Fibroblast of lung (primary cell): Measurements from ENCODE around the gene EIF1B. TPM values are rescaled to one million over a fixed set of nuclear protein-coding genes. Genes with fewer than 3 reads are reported as not detected.

ENCODE experiments used
- DNase-seq, 2 donors: peaks; one replicate each; pipeline versions ENCODE4 v3.0.0 to v3.0.0-alpha.2; 2010; ENCODE audit warnings: low read depth in 2 of 2
- H2AFZ ChIP-seq: 2 replicates; pipeline ENCODE4 v1.5.1; 2012; ENCODE audit warnings: low read length, control low read depth, inconsistent platforms
- H3K27ac ChIP-seq: 2 replicates; pipeline ENCODE4 v1.5.1; 2011; ENCODE audit warnings: low read length, control low read depth; ENCODE audit not compliant: insufficient read depth
- H3K27me3 ChIP-seq: 2 replicates; pipeline ENCODE4 v1.5.1; 2011; ENCODE audit warnings: mild to moderate bottlenecking, low read length; ENCODE audit not compliant: control insufficient read depth, insufficient read depth
- H3K36me3 ChIP-seq: 2 replicates; pipeline ENCODE4 v1.5.1; 2011; ENCODE audit warnings: low read length; ENCODE audit not compliant: control insufficient read depth, insufficient read depth
- H3K4me1 ChIP-seq: 2 replicates; pipeline ENCODE4 v1.5.1; 2011; ENCODE audit warnings: low read length; ENCODE audit not compliant: control insufficient read depth, insufficient read depth; ENCODE audit errors: extremely low read depth
- H3K4me2 ChIP-seq: 2 replicates; pipeline ENCODE4 v1.5.1; 2011; ENCODE audit warnings: low read length, control low read depth; ENCODE audit not compliant: insufficient read depth; ENCODE audit errors: extremely low read depth
- H3K4me3 ChIP-seq, 4 experiments: fragments of 200-600 bp in 1 of 4; sonication (generic) in 1 of 4; replicated peaks in 1 of 4; 2 replicates each; pipeline ENCODE4 v1.5.1; 2011 to 2016; ENCODE audit warnings: low read length in 4 of 4, low read depth in 3 of 4, mild to moderate bottlenecking in 3 of 4, control low read depth in 2 of 4, inconsistent platforms in 1 of 4, mixed read lengths in 1 of 4; ENCODE audit not compliant: insufficient read depth in 1 of 4; ENCODE audit errors: control extremely low read depth in 1 of 4
- H3K79me2 ChIP-seq: 2 replicates; pipeline ENCODE4 v1.5.1; 2012; ENCODE audit warnings: mild to moderate bottlenecking, low read length, inconsistent platforms; ENCODE audit not compliant: control insufficient read depth, insufficient read depth
- H3K9ac ChIP-seq: 2 replicates; pipeline ENCODE4 v1.5.1; 2011; ENCODE audit warnings: mild to moderate bottlenecking, low read length, control low read depth; ENCODE audit not compliant: insufficient read depth
- H3K9me3 ChIP-seq: 2 replicates; pipeline ENCODE4 v1.5.1; 2012; ENCODE audit warnings: low read depth, low read length; ENCODE audit not compliant: control insufficient read depth, insufficient read depth
- H4K20me1 ChIP-seq: 2 replicates; pipeline ENCODE4 v1.5.1; 2011; ENCODE audit warnings: low read length; ENCODE audit not compliant: control insufficient read depth, insufficient read depth; ENCODE audit errors: extremely low read depth
- EZH2 ChIP-seq: IDR thresholded peaks from 2 replicates; pipeline ENCODE4 v1.5.1; 2012; ENCODE audit warnings: low read length, control low read depth, mild to moderate bottlenecking; ENCODE audit errors: missing control alignments
- polyA plus RNA-seq, 2 donors: library from polyadenylated mRNA; depleted of rRNA in 1 of 2; stranded (reverse) in 1 of 2; unstranded in 1 of 2; fragments of >200 nt; gene quantifications; 2 replicates each; pipeline ENCODE4 v1.2.1, GENCODE V29; 2011 to 2012; ENCODE audit warnings: missing spikeins in 1 of 2
- total RNA-seq: library from RNA; depleted of rRNA; stranded (reverse); fragments of >200 nt; gene quantifications from 2 replicates; pipeline ENCODE4 v1.2.1, GENCODE V29; 2014
- TF ChIP-seq, protein P1 (sequence below), 2 donors: IDR thresholded peaks in 1 of 2; conservative IDR thresholded peaks in 1 of 2; 1 replicate in 1 of 2; 2 replicates in 1 of 2; pipeline ENCODE4 v1.5.1; 2011 to 2012; ENCODE audit warnings: low read length in 2 of 2, control low read depth in 1 of 2, inconsistent platforms in 1 of 2, low read depth in 1 of 2, mild to moderate bottlenecking in 1 of 2

EIF1B gene
- total and polyA plus RNA-seq, 2 donors (not counting 1 experiment from before 2014, with no cell fraction given), result 24.8 to 36.7 TPM

DNA sequence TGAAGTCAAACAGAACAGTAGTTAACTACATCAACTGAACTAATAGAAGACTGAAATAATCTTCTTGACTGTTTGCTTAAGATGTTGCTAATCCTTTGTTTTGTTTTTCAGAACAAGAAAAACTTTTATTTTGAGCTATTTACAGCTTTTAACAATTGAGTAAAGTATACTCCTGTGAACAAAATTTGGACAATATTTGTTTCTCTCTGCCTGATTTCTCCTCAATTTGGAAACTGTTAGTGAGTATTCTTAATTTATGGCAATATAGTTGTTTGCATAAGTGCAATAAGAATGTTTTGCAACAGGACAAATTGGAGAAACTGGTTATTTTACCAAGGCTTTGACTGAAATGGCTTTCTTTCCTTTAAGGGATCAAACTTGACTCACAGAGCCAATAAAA is 41.0 kb downstream of the EIF1B start:
- Histone ChIP-seq H3K79me2 (no peaks in the 10 kb centered on the region), H4K20me1 (no peaks in the 10 kb centered on the region), H3K9me3 (no peaks in the 10 kb centered on the region), H3K4me1 (no peaks in the 10 kb centered on the region), H3K36me3 (no peaks in the 10 kb centered on the region), H3K9ac (no peak overlapping the region), H3K4me2 (no peak overlapping the region), H3K27me3 (no peaks in the 10 kb centered on the region), H3K4me3 (no peak overlapping the region), H3K27ac (no peak overlapping the region), H2AFZ (no peak overlapping the region)
- DNase-seq, result peak in 1 of 2 donors; percentile 1
- no peak for TF ChIP-seq EZH2
- TF ChIP-seq, protein P1, sequence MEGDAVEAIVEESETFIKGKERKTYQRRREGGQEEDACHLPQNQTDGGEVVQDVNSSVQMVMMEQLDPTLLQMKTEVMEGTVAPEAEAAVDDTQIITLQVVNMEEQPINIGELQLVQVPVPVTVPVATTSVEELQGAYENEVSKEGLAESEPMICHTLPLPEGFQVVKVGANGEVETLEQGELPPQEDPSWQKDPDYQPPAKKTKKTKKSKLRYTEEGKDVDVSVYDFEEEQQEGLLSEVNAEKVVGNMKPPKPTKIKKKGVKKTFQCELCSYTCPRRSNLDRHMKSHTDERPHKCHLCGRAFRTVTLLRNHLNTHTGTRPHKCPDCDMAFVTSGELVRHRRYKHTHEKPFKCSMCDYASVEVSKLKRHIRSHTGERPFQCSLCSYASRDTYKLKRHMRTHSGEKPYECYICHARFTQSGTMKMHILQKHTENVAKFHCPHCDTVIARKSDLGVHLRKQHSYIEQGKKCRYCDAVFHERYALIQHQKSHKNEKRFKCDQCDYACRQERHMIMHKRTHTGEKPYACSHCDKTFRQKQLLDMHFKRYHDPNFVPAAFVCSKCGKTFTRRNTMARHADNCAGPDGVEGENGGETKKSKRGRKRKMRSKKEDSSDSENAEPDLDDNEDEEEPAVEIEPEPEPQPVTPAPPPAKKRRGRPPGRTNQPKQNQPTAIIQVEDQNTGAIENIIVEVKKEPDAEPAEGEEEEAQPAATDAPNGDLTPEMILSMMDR (conservative IDR thresholded peaks at IDR 0.05 in 1 of 2, IDR thresholded peaks at IDR 0.05 in 1 of 2; ENCODE audit: low read depth in 1 of 2, low read length in 2 of 2), result no peak

DNA sequence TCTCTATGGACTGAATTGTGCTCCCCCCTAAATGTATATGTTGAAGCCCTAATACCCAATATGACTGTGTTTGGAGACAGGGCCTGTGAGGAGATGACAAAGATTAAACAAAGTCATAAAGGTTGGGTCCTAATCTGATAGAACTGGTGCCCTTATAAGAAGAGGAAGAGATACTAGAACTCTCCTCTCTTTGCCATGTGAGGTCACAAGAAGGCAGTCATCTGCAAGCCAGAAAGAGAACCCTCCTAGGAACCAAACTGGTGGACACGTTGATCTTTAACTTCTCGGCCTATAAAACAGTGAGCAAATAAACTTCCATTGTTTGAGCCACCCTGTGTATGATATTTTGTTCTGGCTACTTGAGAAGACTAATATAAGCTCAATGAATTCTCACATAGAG is 45.9 kb downstream of the EIF1B start:
- Histone ChIP-seq H3K27me3 (no peaks in the 10 kb centered on the region), H4K20me1 (no peaks in the 10 kb centered on the region), H3K9ac (no peak overlapping the region), H2AFZ (no peak overlapping the region), H3K9me3 (no peaks in the 10 kb centered on the region), H3K27ac (no peak overlapping the region), H3K4me1 (no peaks in the 10 kb centered on the region), H3K4me2 (no peak overlapping the region), H3K79me2 (no peaks in the 10 kb centered on the region), H3K36me3 (no peaks in the 10 kb centered on the region), H3K4me3 (no peak overlapping the region)
- no peak for DNase-seq
- TF ChIP-seq EZH2, result no peak
- TF ChIP-seq, protein P1 (conservative IDR thresholded peaks at IDR 0.05 in 1 of 2, IDR thresholded peaks at IDR 0.05 in 1 of 2; ENCODE audit: low read depth in 1 of 2, low read length in 2 of 2), result no peak

DNA sequence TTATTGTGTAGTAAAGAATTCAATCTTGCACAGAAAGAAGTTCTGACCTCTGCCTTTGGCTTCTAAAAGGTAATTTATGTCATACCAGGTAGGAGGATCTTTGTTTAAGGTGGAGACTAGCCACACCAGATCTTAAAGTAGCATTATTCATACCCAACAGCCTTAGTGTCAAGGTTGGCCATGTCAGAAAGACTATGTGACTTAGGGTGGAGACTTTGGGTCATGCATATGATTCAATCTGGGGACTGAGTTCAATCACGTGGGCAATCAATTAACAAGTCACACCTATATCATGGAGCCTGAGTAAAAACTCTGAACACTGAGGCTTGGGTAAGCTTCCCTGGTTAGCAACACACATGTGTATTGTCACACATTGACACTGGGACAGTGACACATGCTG is 48.9 kb downstream of the EIF1B start:
- Histone ChIP-seq H3K4me1 (no peaks in the 10 kb centered on the region), H3K9me3 (no peaks in the 10 kb centered on the region), H3K36me3 (no peaks in the 10 kb centered on the region), H3K27ac (no peak overlapping the region), H4K20me1 (no peaks in the 10 kb centered on the region), H2AFZ (no peak overlapping the region), H3K27me3 (no peaks in the 10 kb centered on the region), H3K79me2 (no peaks in the 10 kb centered on the region), H3K4me3 (no peak overlapping the region), H3K9ac (no peak overlapping the region), H3K4me2 (no peak overlapping the region)
- TF ChIP-seq EZH2, result no peak
- TF ChIP-seq, protein P1 (conservative IDR thresholded peaks at IDR 0.05 in 1 of 2, IDR thresholded peaks at IDR 0.05 in 1 of 2; ENCODE audit: low read depth in 1 of 2, low read length in 2 of 2), result no peak
- DNase-seq, result no peak

Other genes with a start within 250 kb of the EIF1B start
- gene ENTPD3, start 77.5 kb downstream of the EIF1B start, total RNA-seq, result under 0.01 TPM in 1 of 2 replicates, not detected in the other
- gene ENTPD3, start 77.5 kb downstream of the EIF1B start, polyA plus RNA-seq, result 0.05 TPM in 1 of 2 replicates, not detected in the other
- gene RPL14, start 147.6 kb downstream of the EIF1B start, total RNA-seq, result 314 and 493 TPM in 2 replicates
- gene RPL14, start 147.6 kb downstream of the EIF1B start, polyA plus RNA-seq, result 658 and 704 TPM in 2 replicates
- gene ZNF619, start 167.4 kb downstream of the EIF1B start, total RNA-seq, result 8.7 and 9.6 TPM in 2 replicates
- gene ZNF619, start 167.4 kb downstream of the EIF1B start, polyA plus RNA-seq, result 3.2 and 4.2 TPM in 2 replicates
- gene ZNF620, start 196.3 kb downstream of the EIF1B start, total RNA-seq, result 1.3 and 1.5 TPM in 2 replicates
- gene ZNF620, start 196.3 kb downstream of the EIF1B start, polyA plus RNA-seq, result 0.44 and 0.51 TPM in 2 replicates
- gene ZNF621, start 215.3 kb downstream of the EIF1B start, total RNA-seq, result 14.6 and 23.3 TPM in 2 replicates
- gene ZNF621, start 215.3 kb downstream of the EIF1B start, polyA plus RNA-seq, result 18.8 and 23.1 TPM in 2 replicates